Esophagus squamous epithelium (tissue), 5 donors: ENCODE data around the gene PCDHGA12. TPM values are rescaled to one million over a fixed set of nuclear protein-coding genes. Genes with fewer than 3 reads are reported as not detected.
A peak's percentile ranks its signal among the peaks of the same experiment; 100 is the strongest.
"Not testable (repeated sequence)": the region's sequence is repeated elsewhere in the genome, so short reads cannot be mapped to it uniquely, and the experiment has no call there.

Experiments
- DNase-seq: peaks from one replicate; lab custom pipeline; 2025; lab: John Stamatoyannopoulos, UW
- H3K27ac ChIP-seq, 4 donors: fragments of 200-600 bp; sonication (generic); one replicate each; pipeline ENCODE4 v1.5.1; 2016 to 2019; ENCODE audit warnings: mild to moderate bottlenecking in 1 of 4
- H3K27me3 ChIP-seq, 4 donors: fragments of 200-600 bp; sonication (generic); 1 replicate in 3 of 4; 2 replicates in 1 of 4; pipeline versions ENCODE4 v1.5.1 to v1.6.0; 2017 to 2021; ENCODE audit warnings: antibody characterized with exemption in 1 of 4
- H3K36me3 ChIP-seq, 3 donors: fragments of 200-600 bp; sonication (generic); one replicate each; pipeline ENCODE4 v1.5.1; 2016 to 2019
- H3K4me1 ChIP-seq, 3 donors: fragments of 200-600 bp; sonication (generic); one replicate each; pipeline ENCODE4 v1.5.1; 2017 to 2019
- H3K4me3 ChIP-seq, 4 donors: fragments of 200-600 bp; sonication (generic); 1 replicate in 3 of 4; 2 replicates in 1 of 4; pipeline ENCODE4 v1.5.1; 2016 to 2019; ENCODE audit warnings: mild to moderate bottlenecking in 2 of 4, moderate library complexity in 1 of 4
- H3K9me3 ChIP-seq, 3 donors: fragments of 200-600 bp; sonication (generic); one replicate each; pipeline ENCODE4 v1.5.1; 2016 to 2019
- POLR2A ChIP-seq, 4 donors: fragments of 450-650 bp; IDR thresholded peaks; one replicate each; pipeline ENCODE4 v1.6.1; 2017; ENCODE audit warnings: antibody characterized with exemption in 4 of 4, mild to moderate bottlenecking in 4 of 4, moderate library complexity in 3 of 4
- whole genome bisulfite sequencing, 2 donors: methylation state at CpG; one replicate each; pipeline ENCODE4 v1.1.5; 2018; 5-methylcytosine and 5-hydroxymethylcytosine counted together
- intact Hi-C: fragments of 100-400 bp; cut with DNase I; formaldehyde crosslinking; loops from one replicate; pipeline ENCODE4 v1.15.0; 2022
- total RNA-seq, 4 donors: library from RNA; depleted of rRNA; stranded (reverse); fragments of >200 nt; gene quantifications; one replicate each; pipeline ENCODE4 v1.1.0, GENCODE V29; 2016
- TF ChIP-seq, protein P1 (sequence below), 6 experiments: fragments of 450-650 bp in 4 of 6; fragments of 200-600 bp in 2 of 6; sonication (generic) in 2 of 6; IDR thresholded peaks; one replicate each; pipeline ENCODE4 v1.5.1; 2016 to 2019; ENCODE audit warnings: antibody characterized with exemption in 6 of 6, mild to moderate bottlenecking in 4 of 6, moderate library complexity in 4 of 6
- donor health status: DM: yes; HTN: yes; CAD: no.

The PCDHGA12 gene
- total RNA-seq, 4 donors from 2014 or later = 2.0 to 8.0 (median 2.5) TPM

DNA sequence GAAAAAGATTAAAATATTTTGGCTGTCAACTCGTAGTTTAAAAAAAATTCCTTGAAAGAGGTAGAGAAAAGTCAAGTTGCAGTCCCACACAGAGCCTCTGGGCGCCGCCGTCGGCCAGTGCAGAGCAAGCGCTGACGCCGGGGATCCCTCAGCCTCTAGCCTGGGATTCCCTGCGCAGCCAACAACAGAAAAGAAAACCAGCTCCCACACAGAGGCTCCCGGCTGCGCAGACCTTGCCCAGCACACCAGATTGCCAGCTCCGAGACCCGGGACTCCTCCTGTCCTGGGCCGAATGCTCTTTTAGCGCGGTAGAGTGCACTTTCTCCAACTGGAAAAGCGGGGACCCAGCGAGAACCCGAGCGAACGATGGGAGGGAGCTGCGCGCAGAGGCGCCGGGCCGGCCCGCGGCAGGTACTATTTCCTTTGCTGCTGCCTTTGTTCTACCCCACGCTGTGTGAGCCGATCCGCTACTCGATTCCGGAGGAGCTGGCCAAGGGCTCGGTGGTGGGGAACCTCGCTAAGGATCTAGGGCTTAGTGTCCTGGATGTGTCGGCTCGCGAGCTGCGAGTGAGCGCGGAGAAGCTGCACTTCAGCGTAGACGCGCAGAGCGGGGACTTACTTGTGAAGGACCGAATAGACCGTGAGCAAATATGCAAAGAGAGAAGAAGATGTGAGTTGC lies 12.7 kb upstream of the PCDHGA12 start, which contains the start of gene PCDHGB7:
Gene PCDHGB7 (plus strand): TSS at position 184 of the 679 bp plus-strand sequence. CDS start 183 bp downstream, at position 367.
- H3K4me1 ChIP-seq, DNase-seq, H3K36me3 ChIP-seq: not testable (repeated sequence)
- 20 to 22% methylated on average over 17 to 22 of the region's 47 CpGs for WGBS, 2 donors
- H3K27me3 ChIP-seq = peaks cover 0 to 51% (median 0%) of the 10 kb centered on the region in 4 donors
- peak within 1 kb of the TSS in 3 of 4 donors; percentile 42 to 57 (median 45) for H3K4me3 ChIP-seq
- intact Hi-C loops = loop anchor here (10.0 kb wide), 2 partner anchors 107 to 137 kb away; no protein-coding TSS in a partner anchor
- H3K27ac ChIP-seq = peak within 1 kb of the TSS in 2 of 4 donors; percentile 51 to 56
- TF ChIP-seq, protein P1, sequence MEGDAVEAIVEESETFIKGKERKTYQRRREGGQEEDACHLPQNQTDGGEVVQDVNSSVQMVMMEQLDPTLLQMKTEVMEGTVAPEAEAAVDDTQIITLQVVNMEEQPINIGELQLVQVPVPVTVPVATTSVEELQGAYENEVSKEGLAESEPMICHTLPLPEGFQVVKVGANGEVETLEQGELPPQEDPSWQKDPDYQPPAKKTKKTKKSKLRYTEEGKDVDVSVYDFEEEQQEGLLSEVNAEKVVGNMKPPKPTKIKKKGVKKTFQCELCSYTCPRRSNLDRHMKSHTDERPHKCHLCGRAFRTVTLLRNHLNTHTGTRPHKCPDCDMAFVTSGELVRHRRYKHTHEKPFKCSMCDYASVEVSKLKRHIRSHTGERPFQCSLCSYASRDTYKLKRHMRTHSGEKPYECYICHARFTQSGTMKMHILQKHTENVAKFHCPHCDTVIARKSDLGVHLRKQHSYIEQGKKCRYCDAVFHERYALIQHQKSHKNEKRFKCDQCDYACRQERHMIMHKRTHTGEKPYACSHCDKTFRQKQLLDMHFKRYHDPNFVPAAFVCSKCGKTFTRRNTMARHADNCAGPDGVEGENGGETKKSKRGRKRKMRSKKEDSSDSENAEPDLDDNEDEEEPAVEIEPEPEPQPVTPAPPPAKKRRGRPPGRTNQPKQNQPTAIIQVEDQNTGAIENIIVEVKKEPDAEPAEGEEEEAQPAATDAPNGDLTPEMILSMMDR (IDR thresholded peaks at IDR 0.05) = peak; percentile 23 to 67 (median 58)
- H3K9me3 ChIP-seq = peaks cover 23 to 100% (median 94%) of the 10 kb centered on the region in 3 donors

DNA sequence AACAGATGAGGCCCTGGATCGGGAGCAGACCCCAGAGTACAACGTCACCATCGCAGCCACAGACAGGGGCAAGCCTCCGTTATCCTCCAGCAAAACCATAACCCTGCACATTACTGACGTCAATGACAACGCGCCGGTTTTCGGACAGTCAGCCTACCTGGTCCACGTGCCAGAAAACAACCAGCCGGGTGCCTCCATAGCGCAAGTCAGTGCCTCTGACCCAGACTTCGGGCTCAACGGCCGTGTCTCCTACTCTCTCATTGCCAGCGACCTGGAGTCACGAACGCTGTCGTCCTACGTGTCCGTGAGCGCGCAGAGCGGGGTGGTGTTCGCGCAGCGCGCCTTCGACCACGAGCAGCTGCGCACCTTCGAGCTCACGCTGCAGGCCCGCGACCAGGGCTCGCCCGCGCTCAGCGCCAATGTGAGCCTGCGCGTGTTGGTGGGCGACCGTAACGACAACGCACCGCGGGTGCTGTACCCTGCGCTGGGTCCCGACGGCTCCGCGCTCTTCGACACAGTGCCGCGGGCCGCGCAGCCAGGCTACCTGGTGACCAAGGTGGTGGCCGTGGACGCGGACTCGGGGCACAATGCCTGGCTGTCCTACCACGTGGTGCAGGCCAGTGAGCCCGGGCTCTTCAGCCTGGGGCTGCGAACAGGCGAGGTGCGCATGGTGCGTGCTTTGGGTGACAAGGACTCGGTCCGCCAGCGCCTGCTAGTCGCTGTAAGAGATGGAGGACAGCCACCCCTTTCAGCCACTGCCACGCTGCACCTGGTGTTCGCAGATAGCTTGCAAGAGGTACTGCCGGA lies 11.0 kb upstream of the PCDHGA12 start:
- peaks cover 0 to 8% (median 0%) of the 10 kb centered on the region in 3 donors for H3K4me1 ChIP-seq
- H3K36me3 ChIP-seq = peaks cover 0 to 9% (median 0%) of the 10 kb centered on the region in 3 donors
- peak overlapping the region in 1 of 4 donors; percentile 57 for H3K4me3 ChIP-seq
- intact Hi-C loops = loop anchor here (10.0 kb wide), 2 partner anchors 106 to 136 kb away; no protein-coding TSS in a partner anchor
- no peak overlapping the region for H3K27ac ChIP-seq
- peaks cover 0 to 47% (median 0%) of the 10 kb centered on the region in 4 donors for H3K27me3 ChIP-seq
- DNase-seq = no peak
- no peak for TF ChIP-seq POLR2A (IDR thresholded peaks at IDR 0.05)
- TF ChIP-seq, protein P1 (IDR thresholded peaks at IDR 0.05) = no peak
- WGBS, 2 donors = 34 to 47% methylated on average over 8 to 14 of the region's 74 CpGs
- H3K9me3 ChIP-seq = peaks cover 23 to 100% (median 92%) of the 10 kb centered on the region in 3 donors

DNA sequence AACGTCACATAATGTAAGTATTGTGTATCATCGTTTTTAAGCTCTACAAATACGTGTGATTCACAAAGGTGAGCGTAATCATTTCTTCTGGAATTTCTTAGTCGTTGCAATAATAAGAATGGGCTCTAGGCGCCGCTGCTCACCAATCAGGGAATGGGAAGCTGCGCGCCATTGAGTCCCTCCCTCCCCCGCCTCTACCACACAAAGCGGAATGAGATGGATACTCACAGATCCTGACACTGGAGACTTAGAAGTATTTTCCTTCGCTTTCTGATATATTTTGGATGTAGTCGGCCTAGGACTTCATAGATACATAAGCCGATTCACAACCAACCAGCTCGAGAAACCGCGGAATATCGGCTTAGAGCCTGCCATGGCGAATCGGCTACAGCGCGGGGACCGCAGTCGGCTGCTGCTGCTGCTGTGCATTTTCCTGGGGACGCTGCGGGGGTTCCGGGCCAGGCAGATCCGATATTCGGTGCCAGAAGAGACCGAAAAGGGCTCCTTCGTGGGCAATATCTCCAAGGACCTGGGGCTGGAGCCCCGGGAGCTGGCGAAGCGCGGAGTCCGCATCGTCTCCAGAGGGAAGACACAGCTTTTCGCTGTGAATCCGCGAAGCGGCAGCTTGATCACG lies 9.3 kb upstream of the PCDHGA12 start, which contains the start of gene PCDHGA11:
Gene PCDHGA11 (plus strand): TSS at position 197 of the 634 bp plus-strand sequence. CDS start 177 bp downstream, at position 374.
- peaks cover 0 to 9% (median 0%) of the 10 kb centered on the region in 3 donors for H3K36me3 ChIP-seq
- peaks cover 0 to 36% (median 0%) of the 10 kb centered on the region in 4 donors for H3K27me3 ChIP-seq
- 13 to 28% methylated on average over 16 to 31 of the region's 42 CpGs for WGBS, 2 donors
- intact Hi-C loops = no loop called here
- peaks cover 23 to 100% (median 92%) of the 10 kb centered on the region in 3 donors for H3K9me3 ChIP-seq
- DNase-seq = no peak
- peak within 1 kb of the TSS in 3 of 4 donors; percentile 24 to 58 (median 31) for H3K4me3 ChIP-seq
- no peak within 1 kb of the TSS for H3K27ac ChIP-seq
- peaks cover 0 to 8% (median 0%) of the 10 kb centered on the region in 3 donors for H3K4me1 ChIP-seq
- TF ChIP-seq POLR2A (IDR thresholded peaks at IDR 0.05) = no peak
- TF ChIP-seq, protein P1 (IDR thresholded peaks at IDR 0.05) = peak in 5 of 6 experiments; percentile 15 to 44 (median 24)

DNA sequence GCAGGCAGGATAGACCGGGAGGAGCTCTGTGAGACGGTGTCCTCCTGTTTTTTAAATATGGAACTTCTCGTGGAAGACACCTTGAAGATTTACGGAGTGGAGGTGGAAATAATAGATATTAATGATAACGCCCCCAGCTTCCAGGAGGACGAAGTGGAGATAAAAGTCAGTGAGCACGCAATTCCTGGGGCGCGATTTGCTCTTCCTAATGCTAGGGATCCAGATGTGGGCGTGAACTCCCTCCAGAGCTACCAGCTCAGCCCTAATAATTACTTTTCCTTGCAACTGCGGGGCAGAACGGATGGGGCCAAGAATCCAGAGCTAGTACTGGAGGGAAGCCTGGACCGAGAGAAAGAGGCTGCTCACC lies 8.8 kb upstream of the PCDHGA12 start:
- peaks cover 0 to 36% (median 0%) of the 10 kb centered on the region in 4 donors for H3K27me3 ChIP-seq
- peak overlapping the region in 3 of 4 donors; percentile 24 to 58 (median 31) for H3K4me3 ChIP-seq

More for the DNA sequence above, 8.8 kb upstream of the PCDHGA12 start:
- TF ChIP-seq, protein P1 (IDR thresholded peaks at IDR 0.05) = no peak
- TF ChIP-seq POLR2A (IDR thresholded peaks at IDR 0.05) = no peak
- Histone ChIP-seq H3K36me3 (peaks cover 0 to 9% (median 0%) of the 10 kb centered on the region in 3 donors), H3K9me3 (peaks cover 23 to 100% (median 93%) of the 10 kb centered on the region in 3 donors), H3K27ac (no peak overlapping the region), H3K4me1 (peaks cover 0 to 8% (median 0%) of the 10 kb centered on the region in 3 donors)
- WGBS, 2 donors = 14 to 16% methylated on average over 12 to 13 of the region's 13 CpGs
- intact Hi-C loops = no loop called here
- no peak for DNase-seq
